PC-3 (cell line): ENCODE measurements around the gene SCN5A. TPM values are rescaled to one million over a fixed set of nuclear protein-coding genes. Genes with fewer than 3 reads are reported as not detected.

ENCODE experiments used
- ATAC-seq: fragments of 200-7000 bp; cut with Tn5 transposase; 2 replicates; pipeline ENCODE4 v1.9.1; 2020; ENCODE audit warnings: mild to moderate bottlenecking, moderate library complexity
- BruUV-seq: library from RNA; stranded (reverse); fragments of 400-500 nt; replicated peaks from 2 replicates; lab custom pipeline; 2021; lab: Mats Ljungman, UMichigan
- CTCF ChIA-PET: fragments of 300-600 bp; sonication (Branson Sonifier 250); formaldehyde crosslinking; loops from one replicate; lab custom pipeline; 2022; ENCODE audit warnings: antibody characterized with exemption; lab: Charles Lee
- POLR2A ChIA-PET: fragments of 300-600 bp; sonication (Branson Sonifier 250); formaldehyde crosslinking; loops from one replicate; lab custom pipeline; 2022; ENCODE audit warnings: antibody characterized with exemption; ENCODE audit not compliant: unreplicated experiment; lab: Charles Lee
- DNase-seq: peaks from one replicate; pipeline ENCODE4 v3.0.0-alpha.2; 2015
- H2AFZ ChIP-seq: fragments of 300-600 bp; sonication (generic); 2 replicates; pipeline ENCODE4 v1.6.0; 2016; ENCODE audit warnings: antibody characterized with exemption, low read length
- H3F3A ChIP-seq: fragments of 300-600 bp; sonication (generic); one replicate; pipeline ENCODE4 v1.6.0; 2017; ENCODE audit warnings: antibody characterized with exemption, low read length, control low read depth, mild to moderate bottlenecking; ENCODE audit not compliant: unreplicated experiment
- H3K27ac ChIP-seq: fragments of 300-600 bp; sonication (generic); 2 replicates; pipeline ENCODE4 v1.5.1; 2016; ENCODE audit warnings: mild to moderate bottlenecking, low read length
- H3K27me3 ChIP-seq: fragments of 300-600 bp; sonication (generic); 2 replicates; pipeline ENCODE4 v1.6.1; 2016; ENCODE audit warnings: low read length, mixed read lengths
- H3K36me3 ChIP-seq: fragments of 300-600 bp; sonication (generic); 2 replicates; pipeline ENCODE4 v1.6.1; 2016; ENCODE audit warnings: low read depth, mixed run types, low read length, mixed read lengths
- H3K4me1 ChIP-seq: fragments of 300-600 bp; sonication (generic); 2 replicates; pipeline ENCODE4 v1.5.1; 2016; ENCODE audit warnings: low read length; ENCODE audit not compliant: insufficient read depth
- H3K4me2 ChIP-seq: fragments of 300-600 bp; sonication (generic); 2 replicates; pipeline ENCODE4 v1.6.0; 2016; ENCODE audit warnings: low read length
- H3K4me3 ChIP-seq: fragments of 300-600 bp; sonication (generic); 2 replicates; pipeline ENCODE4 v1.5.1; 2016; ENCODE audit warnings: mild to moderate bottlenecking, low read length, mixed read lengths
- H3K79me2 ChIP-seq: fragments of 300-600 bp; sonication (generic); 2 replicates; pipeline ENCODE4 v1.6.1; 2017; ENCODE audit warnings: low read length, mixed read lengths
- H3K9ac ChIP-seq: fragments of 300-600 bp; sonication (generic); 2 replicates; pipeline ENCODE4 v1.6.0; 2016; ENCODE audit warnings: mild to moderate bottlenecking, low read length
- H3K9me2 ChIP-seq: fragments of 300-600 bp; sonication (generic); replicated peaks from 2 replicates; pipeline ENCODE4 v1.6.1; 2016; ENCODE audit warnings: mixed run types, low read length, mixed read lengths
- H3K9me3 ChIP-seq: fragments of 300-600 bp; sonication (generic); 2 replicates; pipeline ENCODE4 v1.6.1; 2016; ENCODE audit warnings: low read length, mixed read lengths
- H4K20me1 ChIP-seq: fragments of 300-600 bp; sonication (generic); 2 replicates; pipeline ENCODE4 v1.6.1; 2016; ENCODE audit warnings: low read length, mixed read lengths
- EZH2 ChIP-seq: fragments of 300-600 bp; sonication (generic); IDR thresholded peaks from one replicate; pipeline ENCODE4 v1.6.1; 2017; ENCODE audit warnings: antibody characterized with exemption, mild to moderate bottlenecking, low read length; ENCODE audit not compliant: unreplicated experiment
- EZH2phosphoT487 ChIP-seq: fragments of 300-600 bp; sonication (generic); IDR thresholded peaks from 2 replicates; pipeline ENCODE4 v1.6.1; 2018; ENCODE audit warnings: mild to moderate bottlenecking, antibody characterized with exemption, low read length, borderline replicate concordance
- intact Hi-C: fragments of 100-400 bp; cut with micrococcal nuclease; formaldehyde crosslinking; loops from 2 replicates; pipeline ENCODE4 v1.9.0; 2023
- total RNA-seq: library from RNA; depleted of rRNA; stranded (reverse); fragments of >200 nt; gene quantifications from 2 replicates; pipeline ENCODE4 v1.2.3, GENCODE V29; 2014
- TF ChIP-seq, protein P1 (sequence below): fragments of 300-600 bp; sonication (generic); conservative IDR thresholded peaks from 2 replicates; pipeline ENCODE4 v1.5.1; 2017; ENCODE audit warnings: antibody characterized with exemption, low read depth, mild to moderate bottlenecking, low read length

The SCN5A gene
- total RNA-seq, 1 experiment from 2014 or later = not detected

DNA sequence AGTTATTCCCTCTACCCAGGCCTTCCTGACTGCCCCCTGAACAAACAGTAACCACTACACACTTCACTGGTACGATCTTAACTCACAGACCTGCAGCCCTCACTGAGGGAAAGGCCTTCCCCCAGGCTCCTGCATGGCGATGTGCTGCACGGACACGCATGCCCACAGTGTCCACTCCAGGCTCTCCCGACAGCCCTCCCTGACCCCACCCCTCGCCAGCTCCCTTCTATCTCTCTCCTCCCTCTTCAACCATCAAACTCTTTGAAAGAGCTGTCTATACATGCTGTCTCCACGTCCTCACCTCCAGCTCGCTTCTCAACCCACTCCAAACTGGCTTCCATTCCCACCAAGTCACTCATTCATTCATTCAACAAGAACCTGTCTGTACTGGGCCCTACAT, 3.9 kb downstream of the SCN5A start:
- ChIA-PET POLR2A (no interaction called here), CTCF (no interaction called here)
- no peaks in the 10 kb centered on the region for H3K9me2 ChIP-seq
- no peak overlapping the region for H3K4me2 ChIP-seq
- intact Hi-C loops = no loop called here
- no peak overlapping the region for H3K9ac ChIP-seq
- H3K4me1 ChIP-seq = peaks cover 3% of the 10 kb centered on the region; the same call in 1 of the 2 replicates
- H3K27me3 ChIP-seq = peaks cover 85% of the 10 kb centered on the region
- BruUV-seq = no TSS peak
- DNase-seq (no peak), ATAC-seq (no peak)
- H3K4me3 ChIP-seq = no peak overlapping the region
- no peaks in the 10 kb centered on the region for H3K36me3 ChIP-seq
- no peak overlapping the region for H2AFZ ChIP-seq
- no peak overlapping the region for H3K27ac ChIP-seq
- H4K20me1 ChIP-seq = no peaks in the 10 kb centered on the region
- H3K79me2 ChIP-seq = no peaks in the 10 kb centered on the region
- H3F3A ChIP-seq = no peaks in the 10 kb centered on the region
- H3K9me3 ChIP-seq = no peaks in the 10 kb centered on the region
- TF ChIP-seq EZH2 = no peak
- TF ChIP-seq, protein P1, sequence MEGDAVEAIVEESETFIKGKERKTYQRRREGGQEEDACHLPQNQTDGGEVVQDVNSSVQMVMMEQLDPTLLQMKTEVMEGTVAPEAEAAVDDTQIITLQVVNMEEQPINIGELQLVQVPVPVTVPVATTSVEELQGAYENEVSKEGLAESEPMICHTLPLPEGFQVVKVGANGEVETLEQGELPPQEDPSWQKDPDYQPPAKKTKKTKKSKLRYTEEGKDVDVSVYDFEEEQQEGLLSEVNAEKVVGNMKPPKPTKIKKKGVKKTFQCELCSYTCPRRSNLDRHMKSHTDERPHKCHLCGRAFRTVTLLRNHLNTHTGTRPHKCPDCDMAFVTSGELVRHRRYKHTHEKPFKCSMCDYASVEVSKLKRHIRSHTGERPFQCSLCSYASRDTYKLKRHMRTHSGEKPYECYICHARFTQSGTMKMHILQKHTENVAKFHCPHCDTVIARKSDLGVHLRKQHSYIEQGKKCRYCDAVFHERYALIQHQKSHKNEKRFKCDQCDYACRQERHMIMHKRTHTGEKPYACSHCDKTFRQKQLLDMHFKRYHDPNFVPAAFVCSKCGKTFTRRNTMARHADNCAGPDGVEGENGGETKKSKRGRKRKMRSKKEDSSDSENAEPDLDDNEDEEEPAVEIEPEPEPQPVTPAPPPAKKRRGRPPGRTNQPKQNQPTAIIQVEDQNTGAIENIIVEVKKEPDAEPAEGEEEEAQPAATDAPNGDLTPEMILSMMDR = no peak
- TF ChIP-seq EZH2phosphoT487 = no peak

DNA sequence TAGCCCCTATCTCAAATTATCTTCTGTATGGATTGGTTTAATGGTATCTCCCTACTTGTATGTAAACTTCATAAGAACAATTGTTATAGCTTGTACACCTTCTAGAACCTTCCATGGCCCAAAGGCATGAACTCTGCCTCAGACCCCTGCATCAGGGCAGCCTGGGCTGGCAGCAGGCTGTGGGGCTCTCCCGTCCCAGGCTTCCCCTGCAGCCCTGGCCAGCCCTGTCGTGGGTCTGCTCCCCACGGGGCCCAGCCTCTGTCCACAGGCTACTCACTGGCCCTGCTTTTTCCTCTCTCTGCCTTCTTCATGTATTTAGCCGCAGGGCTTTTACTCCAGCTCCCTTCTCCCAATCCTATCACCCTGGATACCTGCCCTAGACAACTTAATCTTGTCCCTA, 4.4 kb downstream of the SCN5A start:
- peaks cover 82% of the 10 kb centered on the region for H3K27me3 ChIP-seq

DNA sequence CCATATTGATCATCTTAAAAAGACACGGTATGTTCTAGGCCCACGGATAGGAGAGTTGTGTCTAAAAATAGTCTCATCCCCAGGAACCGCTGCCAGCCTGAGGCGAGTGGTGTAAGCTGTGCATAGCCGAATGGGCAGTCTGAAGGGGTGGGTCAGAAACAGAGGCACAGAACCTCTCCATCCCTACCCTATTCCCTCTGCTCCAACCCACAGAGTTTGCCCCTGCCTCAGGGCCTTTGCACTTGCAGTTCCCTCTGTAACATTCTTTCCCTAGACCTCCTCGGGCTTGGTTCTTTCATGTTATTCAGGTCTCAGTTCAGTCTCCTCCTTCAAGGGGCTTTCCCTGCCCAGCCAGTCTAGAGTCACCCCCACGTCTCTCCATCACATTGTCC, 4.8 kb downstream of the SCN5A start:
- CTCF ChIA-PET = no interaction called here
- H3K4me1 ChIP-seq = peaks cover under 1% of the 10 kb centered on the region; the same call in 1 of the 2 replicates
- no peaks in the 10 kb centered on the region for H3K79me2 ChIP-seq
- no peak overlapping the region for H3K9ac ChIP-seq
- no TSS peak for BruUV-seq
- POLR2A ChIA-PET = no interaction called here
- no peak overlapping the region for H3K27ac ChIP-seq
- no peaks in the 10 kb centered on the region for H3F3A ChIP-seq
- H3K9me2 ChIP-seq = no peaks in the 10 kb centered on the region
- TF ChIP-seq, protein P1 = no peak
- TF ChIP-seq EZH2 (no peak), EZH2phosphoT487 (no peak)
- H3K36me3 ChIP-seq = no peaks in the 10 kb centered on the region
- H2AFZ ChIP-seq = no peak overlapping the region
- H3K27me3 ChIP-seq = peaks cover 83% of the 10 kb centered on the region
- H3K4me3 ChIP-seq = no peak overlapping the region
- no peaks in the 10 kb centered on the region for H4K20me1 ChIP-seq
- H3K4me2 ChIP-seq = no peak overlapping the region
- ATAC-seq (no peak), DNase-seq (no peak)
- intact Hi-C loops = no loop called here
- no peaks in the 10 kb centered on the region for H3K9me3 ChIP-seq

More for the DNA sequence above, 4.4 kb downstream of the SCN5A start:
- ChIA-PET CTCF (no interaction called here), POLR2A (no interaction called here)
- Histone ChIP-seq H3K79me2 (no peaks in the 10 kb centered on the region), H2AFZ (no peak overlapping the region), H3K9ac (no peak overlapping the region), H3K36me3 (no peaks in the 10 kb centered on the region), H3K9me2 (no peaks in the 10 kb centered on the region), H3K9me3 (no peaks in the 10 kb centered on the region), H3K27ac (no peak overlapping the region), H3K4me1 (peaks cover 3% of the 10 kb centered on the region; the same call in 1 of the 2 replicates), H3K4me3 (no peak overlapping the region), H4K20me1 (no peaks in the 10 kb centered on the region), H3K4me2 (no peak overlapping the region), H3F3A (no peaks in the 10 kb centered on the region)
- ATAC-seq = no peak
- BruUV-seq = no TSS peak
- no peak for DNase-seq
- intact Hi-C loops = no loop called here
- TF ChIP-seq EZH2phosphoT487 (no peak), EZH2 (no peak)
- TF ChIP-seq, protein P1 = no peak
